Measurements from ENCODE around the gene FGD2. TPM values are rescaled to one million over a fixed set of nuclear protein-coding genes. Genes with fewer than 3 reads are reported as not detected.

The FGD2 gene
- total RNA-seq, 4 donors from 2014 or later = 14.9 to 25.8 (median 23.1) TPM

DNA sequence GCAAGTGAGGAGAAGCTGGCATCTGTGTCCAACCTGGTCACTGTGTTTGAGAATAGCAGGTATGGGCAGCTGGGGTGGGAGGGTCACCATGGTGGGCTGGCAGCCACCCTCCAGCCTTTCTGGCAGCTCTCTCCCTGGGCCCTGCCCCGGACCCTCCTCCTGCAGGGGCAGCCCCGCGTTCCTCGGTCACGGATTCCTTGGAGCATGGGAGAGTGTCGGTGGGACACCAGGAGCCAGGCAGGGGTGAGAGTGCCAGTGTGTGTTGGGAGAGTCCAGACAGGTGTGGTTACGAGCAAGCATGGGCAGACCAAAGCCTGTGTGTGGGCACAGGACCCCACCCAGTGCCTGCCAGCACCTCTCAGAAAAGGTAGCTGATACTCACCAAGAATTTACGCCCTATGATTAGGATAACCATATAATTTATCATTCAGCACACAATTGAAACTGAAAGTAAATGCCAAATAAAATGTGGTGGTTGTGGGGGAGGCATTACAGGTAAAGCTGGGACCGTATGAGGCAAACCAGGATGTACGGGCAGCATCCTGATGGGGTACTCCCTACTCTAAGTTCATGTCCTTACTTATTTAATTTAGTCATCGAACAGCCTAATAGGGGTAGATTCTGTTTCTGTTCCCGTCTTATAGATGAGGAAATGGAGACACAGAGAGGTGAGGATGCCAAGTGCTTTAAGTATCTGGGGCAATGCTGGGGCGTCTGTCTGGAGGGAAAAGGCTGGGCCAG is 542 bp downstream of the FGD2 start:
- intact Hi-C loops (cut with DNase I) = no loop called here
- Histone ChIP-seq H3K27ac (peak overlapping the region; percentile 75 to 99 (median 80)), H3K27me3 (no peaks in the 10 kb centered on the region), H3K36me3 (no peaks in the 10 kb centered on the region), H3K4me3 (replicated peaks in 1 of 3) (no peak overlapping the region), H3K4me1 (peaks cover 61 to 75% of the 10 kb centered on the region in 2 donors), H3K9me3 (no peaks in the 10 kb centered on the region)
- DNase-seq = peak in 1 of 2 donors; percentile 30
- no peak for TF ChIP-seq POLR2A (IDR thresholded peaks at IDR 0.05)
- TF ChIP-seq, protein P1, sequence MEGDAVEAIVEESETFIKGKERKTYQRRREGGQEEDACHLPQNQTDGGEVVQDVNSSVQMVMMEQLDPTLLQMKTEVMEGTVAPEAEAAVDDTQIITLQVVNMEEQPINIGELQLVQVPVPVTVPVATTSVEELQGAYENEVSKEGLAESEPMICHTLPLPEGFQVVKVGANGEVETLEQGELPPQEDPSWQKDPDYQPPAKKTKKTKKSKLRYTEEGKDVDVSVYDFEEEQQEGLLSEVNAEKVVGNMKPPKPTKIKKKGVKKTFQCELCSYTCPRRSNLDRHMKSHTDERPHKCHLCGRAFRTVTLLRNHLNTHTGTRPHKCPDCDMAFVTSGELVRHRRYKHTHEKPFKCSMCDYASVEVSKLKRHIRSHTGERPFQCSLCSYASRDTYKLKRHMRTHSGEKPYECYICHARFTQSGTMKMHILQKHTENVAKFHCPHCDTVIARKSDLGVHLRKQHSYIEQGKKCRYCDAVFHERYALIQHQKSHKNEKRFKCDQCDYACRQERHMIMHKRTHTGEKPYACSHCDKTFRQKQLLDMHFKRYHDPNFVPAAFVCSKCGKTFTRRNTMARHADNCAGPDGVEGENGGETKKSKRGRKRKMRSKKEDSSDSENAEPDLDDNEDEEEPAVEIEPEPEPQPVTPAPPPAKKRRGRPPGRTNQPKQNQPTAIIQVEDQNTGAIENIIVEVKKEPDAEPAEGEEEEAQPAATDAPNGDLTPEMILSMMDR (IDR thresholded peaks at IDR 0.05) = no peak
- 80 to 84% methylated on average over 10 to 13 of the region's 13 CpGs for WGBS, 2 donors

DNA sequence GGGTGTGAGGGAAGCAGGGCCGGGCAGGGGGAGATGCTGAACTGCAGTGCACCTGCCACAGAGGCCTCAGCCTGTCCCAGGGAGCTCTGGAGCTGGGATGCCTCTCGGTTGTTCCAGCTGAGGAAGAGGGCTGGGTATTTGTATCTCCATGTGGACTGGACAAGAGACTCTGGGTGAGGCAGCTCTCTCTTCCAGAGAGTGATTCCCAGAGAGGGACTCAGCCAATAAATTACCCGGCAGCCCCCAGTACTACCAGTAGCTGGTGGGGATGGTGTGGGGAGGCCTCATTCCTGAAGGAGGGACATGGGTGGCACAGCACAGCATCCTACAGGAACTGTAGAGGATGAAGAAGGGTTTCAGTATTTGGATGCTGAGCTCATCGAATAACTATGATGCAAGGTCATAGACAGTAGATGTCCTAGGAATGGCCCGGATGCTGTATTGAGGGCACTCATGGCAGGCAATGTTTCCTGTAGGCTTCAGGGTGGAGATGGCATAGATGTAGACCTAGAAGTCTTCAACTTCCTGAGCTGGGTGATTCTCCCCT is 1.4 kb downstream of the FGD2 start:
- TF ChIP-seq, protein P1 (IDR thresholded peaks at IDR 0.05) = no peak
- TF ChIP-seq POLR2A (IDR thresholded peaks at IDR 0.05) = no peak
- WGBS, 2 donors = 57 to 64% methylated on average over 5 of the region's 5 CpGs
- H3K27ac ChIP-seq = peak overlapping the region; percentile 33 to 99 (median 80)
- H3K9me3 ChIP-seq = no peaks in the 10 kb centered on the region
- H3K27me3 ChIP-seq = no peaks in the 10 kb centered on the region
- H3K4me3 ChIP-seq (replicated peaks in 1 of 3) = no peak overlapping the region
- peaks cover 69 to 80% of the 10 kb centered on the region in 2 donors for H3K4me1 ChIP-seq
- no peak for DNase-seq
- no peaks in the 10 kb centered on the region for H3K36me3 ChIP-seq
- intact Hi-C loops (cut with DNase I) = no loop called here

DNA sequence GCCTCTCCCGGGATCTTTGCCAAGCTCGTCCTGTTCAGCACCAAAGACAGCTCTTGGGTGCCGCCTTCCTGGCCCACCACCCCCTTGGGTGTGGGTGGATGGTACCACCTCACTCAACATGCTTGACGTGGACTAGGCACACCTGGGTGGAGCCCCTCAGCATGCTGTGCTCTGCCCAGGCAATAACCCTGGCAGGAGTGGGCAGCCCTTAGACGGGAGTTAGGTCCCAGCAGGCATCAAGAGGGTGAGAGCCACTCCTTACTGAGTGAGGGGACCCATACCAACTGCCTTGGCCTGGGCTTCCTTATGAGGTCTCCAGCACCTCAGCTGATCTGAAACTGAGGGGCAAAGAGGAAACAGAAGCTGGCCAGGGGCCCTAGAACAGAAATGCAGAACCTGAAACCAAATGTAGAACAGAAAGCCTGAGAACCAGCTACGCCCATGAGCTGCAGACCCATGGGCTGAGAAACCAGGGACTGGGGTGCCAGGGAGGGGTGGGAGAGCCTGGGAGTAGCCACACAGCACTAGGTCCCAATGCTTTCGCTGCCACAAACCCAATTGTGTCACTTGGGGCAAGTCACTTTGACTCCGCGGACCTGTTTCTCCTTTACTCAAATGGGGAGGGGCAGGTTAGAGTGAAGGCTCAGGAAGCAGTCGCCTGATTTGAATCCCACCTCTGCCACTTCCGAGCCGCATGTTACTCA is 2.0 kb downstream of the FGD2 start:
- H3K4me3 ChIP-seq (replicated peaks in 1 of 3) = no peak overlapping the region

DNA sequence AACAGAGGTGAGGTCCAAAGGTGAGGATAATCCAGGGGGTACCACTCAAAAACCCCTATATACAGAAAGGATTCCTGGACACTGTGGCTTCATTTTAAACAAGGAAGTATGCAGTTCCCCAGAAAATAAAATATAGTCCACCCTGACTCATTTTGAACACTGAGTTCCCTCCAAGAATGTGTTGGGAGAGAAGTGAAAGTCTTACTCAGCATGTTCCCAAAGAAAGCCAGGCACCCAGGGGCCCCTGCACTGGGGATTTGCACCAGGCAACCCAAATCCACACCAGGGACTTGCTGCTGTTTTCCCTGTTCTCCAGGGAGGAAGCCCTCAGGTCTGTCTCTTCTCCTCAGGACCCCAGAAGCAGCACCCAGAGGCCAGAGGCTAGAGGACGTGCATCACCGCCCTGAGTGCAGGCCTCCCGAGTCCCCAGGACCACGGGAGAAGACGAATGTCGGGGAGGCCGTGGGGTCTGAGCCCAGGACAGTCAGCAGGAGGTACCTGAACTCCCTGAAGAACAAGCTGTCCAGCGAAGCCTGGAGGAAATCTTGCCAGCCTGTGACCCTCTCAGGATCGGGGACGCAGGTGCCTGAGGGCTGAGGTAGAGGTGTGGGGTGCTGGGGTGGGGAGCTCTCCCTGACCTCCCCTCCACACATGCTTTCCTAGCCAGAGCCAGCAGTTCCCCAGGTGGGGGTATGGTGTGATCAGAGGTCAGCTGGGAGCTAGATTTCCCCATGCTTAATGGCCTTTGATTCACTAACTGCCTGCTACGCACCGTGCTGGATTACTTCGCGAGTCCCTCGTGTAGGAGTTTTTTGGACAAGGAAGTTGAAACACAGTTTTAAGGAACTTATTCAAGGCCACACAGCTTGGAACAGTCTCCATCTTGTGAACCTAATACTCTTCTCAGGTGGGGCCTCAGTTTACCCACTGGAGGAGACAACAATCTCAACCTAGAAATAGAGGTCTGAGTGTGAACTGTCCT is 3.3 kb downstream of the FGD2 start:
- WGBS, 2 donors = 73 to 78% methylated on average over 14 to 15 of the region's 15 CpGs

More for the DNA sequence above, 2.0 kb downstream of the FGD2 start:
- no peak for TF ChIP-seq POLR2A (IDR thresholded peaks at IDR 0.05)
- TF ChIP-seq, protein P1 (IDR thresholded peaks at IDR 0.05) = no peak
- Histone ChIP-seq H3K27ac (peak overlapping the region; percentile 12 to 18 (median 15)), H3K4me1 (peaks cover 74 to 81% of the 10 kb centered on the region in 2 donors), H3K36me3 (no peaks in the 10 kb centered on the region), H3K27me3 (no peaks in the 10 kb centered on the region), H3K9me3 (no peaks in the 10 kb centered on the region)
- WGBS, 2 donors = 71 to 90% methylated on average over 8 to 11 of the region's 12 CpGs
- intact Hi-C loops (cut with DNase I) = no loop called here
- peak; percentile 66 for DNase-seq

More for the DNA sequence above, 3.3 kb downstream of the FGD2 start:
- H3K4me3 ChIP-seq (replicated peaks in 1 of 3) = no peak overlapping the region
- H3K4me1 ChIP-seq = peaks cover 67 to 69% of the 10 kb centered on the region in 2 donors
- peak overlapping the region in 2 of 3 donors; percentile 53 to 74 for H3K27ac ChIP-seq
- intact Hi-C loops (cut with DNase I) = no loop called here
- no peaks in the 10 kb centered on the region for H3K36me3 ChIP-seq
- no peaks in the 10 kb centered on the region for H3K9me3 ChIP-seq
- DNase-seq = peak in 1 of 2 donors; percentile 41
- H3K27me3 ChIP-seq = no peaks in the 10 kb centered on the region
- TF ChIP-seq, protein P1 (IDR thresholded peaks at IDR 0.05) = no peak
- no peak for TF ChIP-seq POLR2A (IDR thresholded peaks at IDR 0.05)
